ENCODE data around the gene ZNF155. TPM values are rescaled to one million over a fixed set of nuclear protein-coding genes. Genes with fewer than 3 reads are reported as not detected.
"Not testable (repeated sequence)": the region's sequence is repeated elsewhere in the genome, so short reads cannot be mapped to it uniquely, and the experiment has no call there.

The ZNF155 gene
- polyA plus RNA-seq, 1 donor from 2014 or later, result 17.5 TPM

DNA sequence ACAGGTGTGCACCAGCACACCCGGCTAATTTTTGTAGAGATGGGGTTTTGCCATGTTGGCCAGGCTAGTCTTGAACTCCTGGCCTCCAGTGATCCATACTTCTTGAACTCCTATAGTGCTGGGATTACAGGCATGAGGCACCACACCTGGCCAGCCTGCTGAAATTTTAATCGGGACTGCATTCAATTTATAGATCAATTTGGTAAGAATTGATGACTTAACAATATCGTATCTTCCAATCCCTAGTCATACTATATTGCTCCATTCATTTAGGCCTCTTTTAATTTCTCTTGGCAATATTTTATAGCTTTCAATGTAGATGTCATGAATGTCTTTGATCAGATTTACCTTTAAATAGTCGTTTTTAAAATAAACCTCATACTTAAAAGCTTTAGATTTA is 43.3 kb upstream of the ZNF155 start:
- Histone ChIP-seq H3K79me2 (replicated peaks; ENCODE audit: insufficient read depth, low read length) (no peaks in the 10 kb centered on the region), H3K9me2 (ENCODE audit: insufficient read depth, low read length) (no peaks in the 10 kb centered on the region), H3K9me3 (ENCODE audit: low read length) (no peaks in the 10 kb centered on the region), H3K9ac (ENCODE audit: low read length) (no peak overlapping the region), H3K27ac (ENCODE audit: low read length) (no peak overlapping the region), H3F3A (ENCODE audit: insufficient read depth, low read length, poor library complexity, severe bottlenecking) (no peaks in the 10 kb centered on the region), H2AFZ (ENCODE audit: low read depth, low read length) (no peak overlapping the region), H3K27me3 (ENCODE audit: insufficient read depth, low read depth, low read length) (no peaks in the 10 kb centered on the region), H4K20me1 (ENCODE audit: insufficient read depth) (no peaks in the 10 kb centered on the region), H3K4me2 (ENCODE audit: low read length) (no peak overlapping the region), H3K4me3 (ENCODE audit: low read length) (no peak overlapping the region), H3K36me3 (ENCODE audit: insufficient read depth, low read length) (no peaks in the 10 kb centered on the region)
- TF ChIP-seq EZH2 (IDR thresholded peaks at IDR 0.05; ENCODE audit: borderline replicate concordance, insufficient read depth, low read length, poor library complexity, severe bottlenecking) (no peak), TAF1 (IDR thresholded peaks at IDR 0.05; ENCODE audit: low read depth) (no peak), EP300 (conservative IDR thresholded peaks at IDR 0.05; ENCODE audit: poor library complexity, severe bottlenecking) (no peak), MXI1 (conservative IDR thresholded peaks at IDR 0.05; ENCODE audit: poor library complexity, severe bottlenecking) (no peak)
- TF ChIP-seq, protein P1, sequence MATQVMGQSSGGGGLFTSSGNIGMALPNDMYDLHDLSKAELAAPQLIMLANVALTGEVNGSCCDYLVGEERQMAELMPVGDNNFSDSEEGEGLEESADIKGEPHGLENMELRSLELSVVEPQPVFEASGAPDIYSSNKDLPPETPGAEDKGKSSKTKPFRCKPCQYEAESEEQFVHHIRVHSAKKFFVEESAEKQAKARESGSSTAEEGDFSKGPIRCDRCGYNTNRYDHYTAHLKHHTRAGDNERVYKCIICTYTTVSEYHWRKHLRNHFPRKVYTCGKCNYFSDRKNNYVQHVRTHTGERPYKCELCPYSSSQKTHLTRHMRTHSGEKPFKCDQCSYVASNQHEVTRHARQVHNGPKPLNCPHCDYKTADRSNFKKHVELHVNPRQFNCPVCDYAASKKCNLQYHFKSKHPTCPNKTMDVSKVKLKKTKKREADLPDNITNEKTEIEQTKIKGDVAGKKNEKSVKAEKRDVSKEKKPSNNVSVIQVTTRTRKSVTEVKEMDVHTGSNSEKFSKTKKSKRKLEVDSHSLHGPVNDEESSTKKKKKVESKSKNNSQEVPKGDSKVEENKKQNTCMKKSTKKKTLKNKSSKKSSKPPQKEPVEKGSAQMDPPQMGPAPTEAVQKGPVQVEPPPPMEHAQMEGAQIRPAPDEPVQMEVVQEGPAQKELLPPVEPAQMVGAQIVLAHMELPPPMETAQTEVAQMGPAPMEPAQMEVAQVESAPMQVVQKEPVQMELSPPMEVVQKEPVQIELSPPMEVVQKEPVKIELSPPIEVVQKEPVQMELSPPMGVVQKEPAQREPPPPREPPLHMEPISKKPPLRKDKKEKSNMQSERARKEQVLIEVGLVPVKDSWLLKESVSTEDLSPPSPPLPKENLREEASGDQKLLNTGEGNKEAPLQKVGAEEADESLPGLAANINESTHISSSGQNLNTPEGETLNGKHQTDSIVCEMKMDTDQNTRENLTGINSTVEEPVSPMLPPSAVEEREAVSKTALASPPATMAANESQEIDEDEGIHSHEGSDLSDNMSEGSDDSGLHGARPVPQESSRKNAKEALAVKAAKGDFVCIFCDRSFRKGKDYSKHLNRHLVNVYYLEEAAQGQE (IDR thresholded peaks at IDR 0.05; ENCODE audit: borderline replicate concordance), result no peak

DNA sequence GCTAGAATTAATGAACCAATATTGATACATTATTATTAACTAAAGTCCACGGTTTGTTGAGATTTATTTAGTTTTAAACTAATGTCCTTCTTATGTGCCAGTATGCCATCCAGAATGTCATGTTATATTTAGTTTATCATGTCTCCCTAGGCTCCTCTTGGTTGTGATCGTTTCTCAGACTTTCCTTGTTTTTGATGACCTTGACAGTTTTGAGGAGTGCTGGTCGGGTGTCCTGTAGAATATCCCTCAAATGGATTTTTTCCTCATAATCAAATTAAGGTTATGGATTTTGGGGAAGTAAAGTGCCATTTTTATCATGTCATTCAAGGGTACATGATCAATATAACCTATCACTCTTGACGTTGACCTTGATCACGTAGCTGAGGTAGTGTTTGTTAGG is 42.8 kb upstream of the ZNF155 start:
- no peak overlapping the region for H3K9ac ChIP-seq (ENCODE audit: low read length)
- no peaks in the 10 kb centered on the region for H3K79me2 ChIP-seq (replicated peaks; ENCODE audit: insufficient read depth, low read length)
- no peaks in the 10 kb centered on the region for H3K36me3 ChIP-seq (ENCODE audit: insufficient read depth, low read length)
- no peak overlapping the region for H3K4me2 ChIP-seq (ENCODE audit: low read length)
- no peak overlapping the region for H3K27ac ChIP-seq (ENCODE audit: low read length)
- H3K27me3 ChIP-seq (ENCODE audit: insufficient read depth, low read depth, low read length), result no peaks in the 10 kb centered on the region
- H3K4me3 ChIP-seq (ENCODE audit: low read length), result no peak overlapping the region
- no peak overlapping the region for H2AFZ ChIP-seq (ENCODE audit: low read depth, low read length)
- no peaks in the 10 kb centered on the region for H3K9me2 ChIP-seq (ENCODE audit: insufficient read depth, low read length)
- no peaks in the 10 kb centered on the region for H3K9me3 ChIP-seq (ENCODE audit: low read length)
- TF ChIP-seq SMC3 (conservative IDR thresholded peaks at IDR 0.05; ENCODE audit: poor library complexity), result no peak
- TF ChIP-seq, protein P1 (IDR thresholded peaks at IDR 0.05; ENCODE audit: borderline replicate concordance), result no peak
- TF ChIP-seq RAD21 (conservative IDR thresholded peaks at IDR 0.05), result no peak
- no peak for TF ChIP-seq TAF1 (IDR thresholded peaks at IDR 0.05; ENCODE audit: low read depth)
- TF ChIP-seq, protein P2, sequence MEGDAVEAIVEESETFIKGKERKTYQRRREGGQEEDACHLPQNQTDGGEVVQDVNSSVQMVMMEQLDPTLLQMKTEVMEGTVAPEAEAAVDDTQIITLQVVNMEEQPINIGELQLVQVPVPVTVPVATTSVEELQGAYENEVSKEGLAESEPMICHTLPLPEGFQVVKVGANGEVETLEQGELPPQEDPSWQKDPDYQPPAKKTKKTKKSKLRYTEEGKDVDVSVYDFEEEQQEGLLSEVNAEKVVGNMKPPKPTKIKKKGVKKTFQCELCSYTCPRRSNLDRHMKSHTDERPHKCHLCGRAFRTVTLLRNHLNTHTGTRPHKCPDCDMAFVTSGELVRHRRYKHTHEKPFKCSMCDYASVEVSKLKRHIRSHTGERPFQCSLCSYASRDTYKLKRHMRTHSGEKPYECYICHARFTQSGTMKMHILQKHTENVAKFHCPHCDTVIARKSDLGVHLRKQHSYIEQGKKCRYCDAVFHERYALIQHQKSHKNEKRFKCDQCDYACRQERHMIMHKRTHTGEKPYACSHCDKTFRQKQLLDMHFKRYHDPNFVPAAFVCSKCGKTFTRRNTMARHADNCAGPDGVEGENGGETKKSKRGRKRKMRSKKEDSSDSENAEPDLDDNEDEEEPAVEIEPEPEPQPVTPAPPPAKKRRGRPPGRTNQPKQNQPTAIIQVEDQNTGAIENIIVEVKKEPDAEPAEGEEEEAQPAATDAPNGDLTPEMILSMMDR (IDR thresholded peaks at IDR 0.05; ENCODE audit: poor library complexity, severe bottlenecking), result no peak
- no peak for TF ChIP-seq POLR2AphosphoS5 (IDR thresholded peaks at IDR 0.05)
- no peak for TF ChIP-seq EZH2 (IDR thresholded peaks at IDR 0.05; ENCODE audit: borderline replicate concordance, insufficient read depth, low read length, poor library complexity, severe bottlenecking)
- TF ChIP-seq EP300 (conservative IDR thresholded peaks at IDR 0.05; ENCODE audit: poor library complexity, severe bottlenecking), result no peak
- no peak for TF ChIP-seq MXI1 (conservative IDR thresholded peaks at IDR 0.05; ENCODE audit: poor library complexity, severe bottlenecking)
- no peaks in the 10 kb centered on the region for H3F3A ChIP-seq (ENCODE audit: insufficient read depth, low read length, poor library complexity, severe bottlenecking)
- H4K20me1 ChIP-seq (ENCODE audit: insufficient read depth), result no peaks in the 10 kb centered on the region

DNA sequence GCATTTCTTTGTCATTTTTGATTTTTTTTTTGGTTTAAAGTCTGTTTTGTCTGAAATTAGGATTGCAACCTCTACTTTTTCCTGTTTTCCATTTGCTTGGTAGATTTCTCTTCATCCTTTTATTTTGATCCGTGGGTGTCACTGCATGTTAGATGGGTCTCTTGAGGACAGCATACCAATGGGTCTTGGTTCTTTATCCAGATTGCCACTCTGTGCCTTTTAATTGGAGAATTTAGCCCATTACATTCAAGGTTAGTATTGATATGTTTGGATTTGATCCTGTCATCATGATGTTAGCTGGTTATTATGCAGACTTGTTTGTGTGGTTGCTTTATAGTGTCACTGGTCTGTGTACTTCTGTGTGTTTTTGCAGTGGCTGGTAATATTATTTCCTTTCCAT is 36.6 kb upstream of the ZNF155 start:
- H2AFZ ChIP-seq (ENCODE audit: low read depth, low read length); H3K9ac ChIP-seq (ENCODE audit: low read length); H3K79me2 ChIP-seq (replicated peaks; ENCODE audit: insufficient read depth, low read length); H3K27me3 ChIP-seq (ENCODE audit: insufficient read depth, low read depth, low read length); H3K27ac ChIP-seq (ENCODE audit: low read length); H3K4me3 ChIP-seq (ENCODE audit: low read length); H3K36me3 ChIP-seq (ENCODE audit: insufficient read depth, low read length); H3K9me2 ChIP-seq (ENCODE audit: insufficient read depth, low read length); H3F3A ChIP-seq (ENCODE audit: insufficient read depth, low read length, poor library complexity, severe bottlenecking); H3K4me2 ChIP-seq (ENCODE audit: low read length); H3K9me3 ChIP-seq (ENCODE audit: low read length); H4K20me1 ChIP-seq (ENCODE audit: insufficient read depth): not testable (repeated sequence)

DNA sequence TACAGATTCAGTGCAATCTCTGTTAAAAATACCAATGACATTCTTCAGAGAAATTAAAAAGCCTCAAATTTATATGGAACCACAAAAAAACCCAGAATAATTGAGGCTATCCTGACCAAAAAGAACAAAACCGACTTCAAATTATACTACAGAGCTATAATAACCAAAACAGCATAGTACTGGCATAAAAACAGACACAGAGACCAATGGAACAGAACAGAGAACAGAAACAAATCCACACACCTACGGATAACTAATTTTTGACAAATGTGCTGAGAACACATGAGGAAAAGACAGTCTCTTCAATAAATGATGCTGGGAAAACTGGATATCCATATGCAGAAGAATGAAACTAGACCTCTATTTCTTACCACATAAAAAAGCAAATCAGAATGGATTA is 34.2 kb upstream of the ZNF155 start:
- not testable (repeated sequence) for H3F3A ChIP-seq (ENCODE audit: insufficient read depth, low read length, poor library complexity, severe bottlenecking); H3K9ac ChIP-seq (ENCODE audit: low read length); H3K79me2 ChIP-seq (replicated peaks; ENCODE audit: insufficient read depth, low read length); H3K9me3 ChIP-seq (ENCODE audit: low read length); H4K20me1 ChIP-seq (ENCODE audit: insufficient read depth); H3K4me2 ChIP-seq (ENCODE audit: low read length); H3K9me2 ChIP-seq (ENCODE audit: insufficient read depth, low read length); H3K4me3 ChIP-seq (ENCODE audit: low read length); H2AFZ ChIP-seq (ENCODE audit: low read depth, low read length); H3K27ac ChIP-seq (ENCODE audit: low read length); H3K27me3 ChIP-seq (ENCODE audit: insufficient read depth, low read depth, low read length); H3K36me3 ChIP-seq (ENCODE audit: insufficient read depth, low read length)
